HG03521 (cell line): ENCODE measurements around the gene GPR55.
"Not testable (repeated sequence)": the region's sequence is repeated elsewhere in the genome, so short reads cannot be mapped to it uniquely, and the experiment has no call there.

Experiments
- ATAC-seq: cut with Tn5 transposase; IDR thresholded peaks from one replicate; pipeline ENCODE4 v1.9.1; 2021; ENCODE audit warnings: mild to moderate bottlenecking, moderate library complexity; ENCODE audit not compliant: unreplicated experiment

Gene GPR55

GRCh38 chr2:230924470-230925341, at the start of gene GPR55:
TSS of gene GPR55 (minus strand) at chr2:230925242. CDS start at chr2:230910962, 14,280 bp downstream.
- ATAC-seq = peak; percentile 37

GRCh38 chr2:230974096-230974913, 49.3 kb upstream of the GPR55 start:
- peak; percentile 77 for ATAC-seq

- no peak for ATAC-seq
These were observed 47.0 kb upstream of the GPR55 start for GRCh38 chr2:230972046-230972445.

- ATAC-seq = no peak
These were observed 44.6 kb upstream of the GPR55 start for GRCh38 chr2:230969659-230970015.

GRCh38 chr2:230968921-230969658, 44.0 kb upstream of the GPR55 start:
- ATAC-seq = no peak

GRCh38 chr2:230968314-230968713, 43.3 kb upstream of the GPR55 start:
- not testable (repeated sequence) for ATAC-seq

GRCh38 chr2:230967113-230967512, 42.1 kb upstream of the GPR55 start:
- ATAC-seq = no peak

- no peak for ATAC-seq
These were observed 39.2 kb upstream of the GPR55 start for GRCh38 chr2:230964136-230964730.

- ATAC-seq = no peak
These were observed 36.0 kb upstream of the GPR55 start for GRCh38 chr2:230961091-230961491.

GRCh38 chr2:230960026-230960425, 35.0 kb upstream of the GPR55 start:
- ATAC-seq = no peak

- ATAC-seq = no peak
These were observed 34.0 kb upstream of the GPR55 start for GRCh38 chr2:230958820-230959756.

- no peak for ATAC-seq
These were observed 32.8 kb upstream of the GPR55 start for GRCh38 chr2:230957756-230958391.

- ATAC-seq = peak; percentile 82
These were observed 32.0 kb upstream of the GPR55 start for GRCh38 chr2:230956827-230957755.

- no peak for ATAC-seq
These were observed 30.2 kb upstream of the GPR55 start for GRCh38 chr2:230955163-230955737.

- no peak for ATAC-seq
These were observed 29.7 kb upstream of the GPR55 start for GRCh38 chr2:230954746-230955145.

- no peak for ATAC-seq
These were observed 28.8 kb upstream of the GPR55 start for GRCh38 chr2:230953845-230954244.

GRCh38 chr2:230952226-230952956, 27.3 kb upstream of the GPR55 start:
- no peak for ATAC-seq
